NCI-H187 (cell line): ENCODE results near the gene SNAI1.
"Not testable (repeated sequence)": the region's sequence is repeated elsewhere in the genome, so short reads cannot be mapped to it uniquely, and the experiment has no call there.

Experiments
- DNase-seq, 2 experiments: peaks; one replicate each; lab custom pipeline; 2025; lab: John Stamatoyannopoulos, UW

Gene SNAI1

GRCh38 chr20:49964964-49965780 is 17.6 kb upstream of the SNAI1 start:
- DNase-seq, result no peak

- no peak for DNase-seq
Measured at GRCh38 chr20:49965781-49966305, 16.9 kb upstream of the SNAI1 start.

DNA sequence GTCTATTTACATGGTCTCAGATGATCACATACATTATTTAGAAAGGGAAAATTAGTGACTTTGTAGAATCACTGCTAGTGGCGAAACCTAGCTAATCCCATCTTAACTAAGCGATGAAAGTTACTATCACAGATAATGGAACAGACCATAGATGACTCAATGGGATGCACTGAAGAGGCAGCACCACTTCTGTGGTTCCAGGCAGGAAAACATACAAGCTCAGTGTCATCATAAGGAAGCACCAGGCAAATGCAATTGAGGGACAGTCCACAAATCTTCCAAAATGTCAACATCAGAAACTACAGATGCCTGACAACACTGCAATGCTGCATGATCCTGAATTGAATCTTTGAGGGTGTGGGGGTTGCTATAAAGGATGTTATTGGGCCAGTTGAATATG is 15.9 kb upstream of the SNAI1 start:
- DNase-seq, result no peak

- no peak for DNase-seq
Measured at GRCh38 chr20:49969234-49969633, 13.5 kb upstream of the SNAI1 start.

DNA sequence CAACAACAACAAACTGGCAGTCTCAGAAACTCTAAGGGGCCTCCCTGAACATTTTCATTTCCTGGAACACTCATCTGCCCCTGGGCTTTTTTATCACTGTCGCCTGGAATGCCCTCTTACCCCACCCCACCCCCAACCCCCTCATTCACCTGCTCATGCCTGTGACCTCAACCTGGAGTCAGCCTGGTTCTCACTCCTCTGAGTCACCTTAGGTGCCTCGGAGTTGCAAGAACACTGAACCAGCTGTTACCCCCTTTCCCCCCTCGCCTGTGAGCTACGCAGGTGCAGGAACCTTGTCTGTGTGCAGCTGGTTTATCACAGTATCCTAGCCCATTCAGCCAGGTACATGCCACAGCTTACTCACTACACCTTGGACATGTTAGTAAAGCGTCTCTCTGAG is 12.8 kb upstream of the SNAI1 start:
- no peak for DNase-seq

DNA sequence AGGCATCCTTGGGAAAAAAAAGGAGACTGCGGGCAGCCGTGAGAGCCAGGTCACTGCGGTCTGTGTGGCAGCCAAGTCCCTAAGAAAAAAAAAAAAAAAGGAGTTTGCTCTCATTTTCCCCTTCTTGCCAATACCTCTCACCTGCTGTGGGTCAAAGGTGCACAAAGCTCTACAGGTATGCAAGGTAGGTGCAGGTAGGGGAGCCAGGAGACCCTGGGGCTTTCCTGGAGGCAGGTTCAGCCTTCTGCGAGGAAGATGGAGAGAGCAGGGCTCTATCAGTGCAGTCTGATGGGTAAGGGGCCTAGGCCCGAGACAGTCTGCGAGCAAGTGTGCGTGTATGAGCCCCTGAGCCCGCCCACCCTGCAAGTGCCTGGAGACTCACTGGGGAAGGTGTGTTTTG is 12.3 kb upstream of the SNAI1 start:
- no peak for DNase-seq

- DNase-seq, result no peak
Measured at GRCh38 chr20:49973981-49974380, 8.8 kb upstream of the SNAI1 start.

GRCh38 chr20:49976542-49976941 is 6.2 kb upstream of the SNAI1 start:
- DNase-seq, result no peak

GRCh38 chr20:49977740-49978139 is 5.0 kb upstream of the SNAI1 start:
- DNase-seq, result not testable (repeated sequence)

DNA sequence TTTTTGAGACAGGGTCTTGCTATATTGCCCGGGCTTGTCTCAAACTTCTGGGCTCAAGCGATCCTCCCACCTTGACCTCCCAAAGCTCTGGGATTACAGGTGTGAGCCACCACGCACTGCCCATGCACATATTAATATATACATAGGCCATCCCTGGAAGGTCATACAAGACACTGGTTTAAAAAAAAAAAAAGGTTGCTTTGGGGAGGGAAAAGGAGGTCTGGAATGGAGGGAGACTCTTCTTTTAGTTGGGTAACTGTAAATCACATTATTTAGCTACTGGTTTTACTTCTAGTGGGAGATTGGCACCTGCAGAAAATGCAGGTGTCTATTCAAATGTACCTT is 4.1 kb upstream of the SNAI1 start:
- no peak for DNase-seq

GRCh38 chr20:49979030-49979832 is 3.5 kb upstream of the SNAI1 start:
- peak in 1 of 2 experiments; percentile 14 for DNase-seq

- no peak for DNase-seq
Measured at GRCh38 chr20:49980140-49981008, 2.4 kb upstream of the SNAI1 start.

DNA sequence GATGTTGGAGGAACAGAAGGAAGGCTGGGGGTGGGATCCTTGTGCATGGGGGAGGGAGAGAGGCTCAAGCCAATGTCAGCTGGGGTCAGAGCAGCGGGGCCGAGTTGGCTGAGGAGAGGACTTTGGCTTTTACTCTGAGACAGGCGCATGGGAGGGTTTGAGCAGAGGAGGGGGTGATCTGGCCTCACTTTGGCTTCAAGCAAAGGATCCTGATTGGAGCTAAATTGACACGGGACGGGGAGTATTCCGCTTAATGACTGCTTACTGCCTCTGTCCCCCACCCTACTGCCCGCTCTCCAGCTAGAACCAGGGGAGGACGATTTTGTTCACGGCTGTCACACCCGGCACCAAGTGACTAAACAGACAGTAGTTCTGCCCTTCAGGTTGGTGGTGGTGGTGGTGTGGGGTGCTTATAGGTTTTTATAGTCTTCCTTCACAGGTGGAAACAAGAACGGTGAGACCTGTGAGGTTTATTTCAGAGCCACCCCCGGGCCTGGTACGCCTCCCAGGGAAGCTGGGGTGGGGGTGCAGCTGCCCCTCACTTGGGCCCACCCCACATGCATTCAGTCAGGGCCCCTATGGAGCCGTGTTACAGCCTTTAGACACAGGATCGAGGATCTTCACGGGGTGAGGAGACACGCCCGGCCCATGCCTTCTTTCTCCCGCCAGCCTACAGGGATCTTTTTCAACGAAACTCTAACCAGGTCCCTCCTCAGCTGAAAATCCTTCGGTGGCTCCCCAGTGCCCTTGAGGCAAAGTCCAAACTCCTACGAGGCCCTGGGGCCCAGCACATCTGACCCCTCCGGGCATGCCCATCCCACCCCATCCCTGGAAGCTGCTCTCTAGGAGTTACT is 1.3 kb upstream of the SNAI1 start:
- no peak for DNase-seq

- no peak for DNase-seq
Measured at GRCh38 chr20:49982072-49982345, 771 bp upstream of the SNAI1 start.

DNA sequence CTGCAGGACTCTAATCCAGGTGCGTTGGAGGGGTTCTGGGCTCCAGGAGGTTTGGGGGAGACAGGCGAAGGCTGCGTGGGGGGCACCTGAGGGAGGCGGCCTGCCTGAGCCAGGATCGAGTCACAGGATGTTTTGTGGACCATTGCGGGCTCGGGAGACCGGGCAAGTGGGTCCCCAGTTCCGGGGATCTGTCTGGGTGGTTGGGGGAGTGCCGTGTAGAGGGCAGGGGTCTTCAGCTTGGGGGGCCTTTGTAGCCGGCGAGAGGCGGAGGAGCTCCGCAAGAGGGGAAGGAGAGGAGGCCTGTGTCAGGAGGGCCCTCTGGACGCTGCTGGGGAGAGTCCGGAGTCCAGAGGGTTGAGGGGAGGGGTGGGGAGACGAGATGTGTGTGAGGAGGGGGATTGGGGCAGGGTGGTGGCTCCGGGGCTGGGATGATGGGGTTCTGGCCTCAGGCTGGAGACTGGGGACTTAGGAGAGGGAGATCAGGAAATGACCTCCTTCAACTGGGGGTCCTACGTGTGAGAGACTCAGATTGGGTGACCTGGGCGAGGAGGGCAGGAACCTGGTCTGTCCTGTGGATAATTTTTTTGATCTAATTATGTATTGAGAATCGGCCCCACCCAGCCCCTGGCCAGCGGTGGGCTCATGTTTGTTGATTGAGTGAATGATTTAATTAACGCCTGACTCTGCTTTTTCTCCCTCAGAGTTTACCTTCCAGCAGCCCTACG is 505 bp downstream of the SNAI1 start:
- no peak for DNase-seq

- DNase-seq, result no peak
Measured at GRCh38 chr20:49983848-49984408, 1.1 kb downstream of the SNAI1 start.

GRCh38 chr20:49984426-49985153 is 1.8 kb downstream of the SNAI1 start:
- no peak for DNase-seq

DNA sequence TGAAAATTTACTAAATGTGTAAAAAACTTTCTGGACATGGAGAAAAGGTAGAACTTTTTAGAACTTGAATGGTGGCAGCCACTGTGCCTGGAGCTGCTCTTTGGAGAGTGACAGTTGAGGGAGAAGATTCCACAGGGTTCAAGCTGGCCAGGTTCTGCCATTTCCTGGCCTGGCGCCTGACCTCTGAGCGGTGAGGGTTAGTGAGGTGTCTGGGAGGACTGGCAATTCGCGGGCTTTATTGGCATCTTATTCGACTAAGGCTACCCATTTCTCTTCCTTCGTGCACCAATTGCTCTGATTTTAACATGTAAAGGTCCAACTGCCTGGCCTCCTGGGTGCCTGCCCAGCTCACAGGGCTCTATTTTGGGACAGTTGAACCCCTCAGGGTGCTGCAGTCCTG is 2.4 kb downstream of the SNAI1 start:
- no peak for DNase-seq

- DNase-seq, result no peak
Measured at GRCh38 chr20:49985617-49986016, 2.8 kb downstream of the SNAI1 start.

- DNase-seq, result no peak
Measured at GRCh38 chr20:49986049-49986448, 3.3 kb downstream of the SNAI1 start.
